Fibroblast of villous mesenchyme (primary cell): ENCODE measurements around the gene L1CAM. TPM values are rescaled to one million over a fixed set of nuclear protein-coding genes. Genes with fewer than 3 reads are reported as not detected.
"Not testable (repeated sequence)": the region's sequence is repeated elsewhere in the genome, so short reads cannot be mapped to it uniquely, and the experiment has no call there.

ENCODE experiments used
- DNase-seq: peaks from one replicate; pipeline ENCODE4 v3.0.0-alpha.2; 2010; ENCODE audit warnings: low read depth
- H3K4me3 ChIP-seq: 2 replicates; pipeline ENCODE4 v1.5.1; 2011; ENCODE audit warnings: low read depth, mild to moderate bottlenecking, low read length
- total RNA-seq: library from RNA; depleted of rRNA; stranded (reverse); fragments of >200 nt; gene quantifications from 2 replicates; pipeline ENCODE4 v1.2.3, GENCODE V29; 2012
- TF ChIP-seq, protein P1 (sequence below): IDR thresholded peaks from 2 replicates; pipeline ENCODE4 v1.5.1; 2012; ENCODE audit warnings: low read depth, mild to moderate bottlenecking, low read length; ENCODE audit not compliant: insufficient read depth

L1CAM gene
- total RNA-seq, 1 donor: 54.4 TPM

DNA sequence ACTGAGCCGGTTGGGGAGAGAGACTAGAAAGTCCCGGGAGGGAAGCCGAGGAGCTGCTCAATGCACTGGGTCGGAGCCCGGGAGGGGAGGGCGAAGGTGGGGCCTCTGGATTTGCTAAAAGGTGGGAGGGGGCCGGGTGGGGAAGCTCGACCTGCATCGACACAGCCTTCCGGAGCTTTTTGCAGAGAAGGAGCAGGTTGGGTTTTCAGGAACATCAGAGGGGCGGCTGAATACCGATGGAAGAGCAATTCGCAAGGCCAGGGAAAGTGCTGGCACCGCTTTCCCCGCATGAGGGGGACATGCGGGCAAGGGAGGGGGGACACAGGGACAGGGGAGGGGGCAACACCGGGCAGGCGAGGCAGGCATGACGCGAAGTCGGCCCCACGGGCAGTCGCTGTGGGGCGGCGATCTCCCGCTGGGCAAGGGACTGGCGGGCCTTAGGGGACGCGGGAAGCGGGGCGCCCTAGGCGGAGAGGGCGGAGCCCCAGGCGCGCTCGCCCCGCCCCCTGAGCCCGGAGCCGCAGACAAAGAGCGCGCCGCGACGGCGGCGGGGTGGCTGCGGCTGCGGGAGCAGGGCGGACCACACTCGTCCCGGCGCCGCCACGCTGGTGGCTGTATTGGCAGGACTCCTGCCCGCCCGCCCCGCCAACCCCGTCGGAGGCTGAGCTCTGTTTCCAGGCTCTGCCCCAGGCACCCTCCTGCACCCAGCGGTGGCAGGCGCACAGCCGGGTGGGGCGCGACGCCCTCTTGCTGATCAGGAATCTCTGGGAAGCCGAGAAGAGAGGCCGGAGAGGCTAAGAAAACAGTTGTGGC lies 67.2 kb downstream of the L1CAM start:
- TF ChIP-seq, protein P1, sequence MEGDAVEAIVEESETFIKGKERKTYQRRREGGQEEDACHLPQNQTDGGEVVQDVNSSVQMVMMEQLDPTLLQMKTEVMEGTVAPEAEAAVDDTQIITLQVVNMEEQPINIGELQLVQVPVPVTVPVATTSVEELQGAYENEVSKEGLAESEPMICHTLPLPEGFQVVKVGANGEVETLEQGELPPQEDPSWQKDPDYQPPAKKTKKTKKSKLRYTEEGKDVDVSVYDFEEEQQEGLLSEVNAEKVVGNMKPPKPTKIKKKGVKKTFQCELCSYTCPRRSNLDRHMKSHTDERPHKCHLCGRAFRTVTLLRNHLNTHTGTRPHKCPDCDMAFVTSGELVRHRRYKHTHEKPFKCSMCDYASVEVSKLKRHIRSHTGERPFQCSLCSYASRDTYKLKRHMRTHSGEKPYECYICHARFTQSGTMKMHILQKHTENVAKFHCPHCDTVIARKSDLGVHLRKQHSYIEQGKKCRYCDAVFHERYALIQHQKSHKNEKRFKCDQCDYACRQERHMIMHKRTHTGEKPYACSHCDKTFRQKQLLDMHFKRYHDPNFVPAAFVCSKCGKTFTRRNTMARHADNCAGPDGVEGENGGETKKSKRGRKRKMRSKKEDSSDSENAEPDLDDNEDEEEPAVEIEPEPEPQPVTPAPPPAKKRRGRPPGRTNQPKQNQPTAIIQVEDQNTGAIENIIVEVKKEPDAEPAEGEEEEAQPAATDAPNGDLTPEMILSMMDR: no peak
- DNase-seq: peak; percentile 2
- peak overlapping the region; percentile 35 for H3K4me3 ChIP-seq

- not testable (repeated sequence) for H3K4me3 ChIP-seq, DNase-seq
Observed at GRCh38 chrX:153818064-153818463, 67.9 kb downstream of the L1CAM start.

GRCh38 chrX:153816831-153817690 lies 68.9 kb downstream of the L1CAM start:
- DNase-seq: no peak
- TF ChIP-seq, protein P1: no peak
- H3K4me3 ChIP-seq: no peak overlapping the region

DNA sequence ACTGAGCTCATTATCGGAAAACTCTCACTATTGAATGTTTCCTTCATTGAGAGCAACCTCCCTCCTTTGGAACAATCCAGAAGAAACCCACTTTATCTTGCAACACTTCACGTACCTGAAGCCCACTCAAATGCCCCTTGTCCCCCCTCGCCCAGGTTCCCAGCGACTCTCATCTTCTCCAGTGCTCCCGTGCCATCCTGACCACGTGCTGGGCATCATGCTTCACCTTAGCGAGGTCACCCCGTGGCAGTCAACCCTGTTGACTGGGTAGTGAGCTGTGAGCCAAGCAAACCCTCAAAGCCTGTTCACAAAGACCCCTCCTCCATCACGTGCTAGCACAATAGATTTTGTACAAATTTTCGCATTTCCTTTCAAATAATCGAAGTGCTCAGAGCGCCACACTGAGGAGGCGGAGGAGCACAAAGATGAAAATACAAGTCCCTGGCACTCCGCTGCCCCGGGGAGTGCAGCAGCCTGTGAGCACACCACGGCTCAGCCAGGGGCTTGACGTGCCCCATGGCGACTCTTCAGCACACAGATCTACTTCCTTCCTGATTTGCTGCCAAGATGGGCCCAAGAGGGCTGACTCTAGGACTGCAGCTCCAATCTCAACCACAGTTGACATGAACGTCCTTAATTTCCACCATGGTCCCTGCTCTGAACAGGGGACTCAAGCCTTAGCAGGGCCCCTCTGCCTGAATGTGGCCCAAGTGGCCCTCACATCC lies 71.2 kb downstream of the L1CAM start:
- TF ChIP-seq, protein P1: no peak
- no peak for DNase-seq

DNA sequence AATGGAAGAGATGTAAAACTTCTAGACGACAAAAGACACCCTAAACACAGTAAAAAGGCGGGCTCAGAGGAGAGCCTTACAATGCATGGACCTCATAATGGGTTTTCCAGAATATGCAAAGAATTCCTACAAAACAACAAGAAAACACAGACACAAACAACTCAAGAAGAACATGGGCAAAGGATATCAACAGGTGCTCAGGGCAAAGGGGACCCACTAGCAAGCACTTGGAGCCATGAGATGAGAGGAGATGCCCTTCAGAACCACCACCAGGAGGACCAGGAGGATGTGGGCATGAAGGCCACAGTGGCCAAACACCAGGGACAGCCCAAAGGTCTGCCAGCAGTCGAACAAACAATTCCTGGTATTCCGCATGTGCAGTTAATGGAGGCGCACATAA lies 72.8 kb downstream of the L1CAM start:
- TF ChIP-seq, protein P1: no peak
- H3K4me3 ChIP-seq: no peak overlapping the region
- no peak for DNase-seq

More for the DNA sequence above, 71.2 kb downstream of the L1CAM start:
- H3K4me3 ChIP-seq: no peak overlapping the region

DNA sequence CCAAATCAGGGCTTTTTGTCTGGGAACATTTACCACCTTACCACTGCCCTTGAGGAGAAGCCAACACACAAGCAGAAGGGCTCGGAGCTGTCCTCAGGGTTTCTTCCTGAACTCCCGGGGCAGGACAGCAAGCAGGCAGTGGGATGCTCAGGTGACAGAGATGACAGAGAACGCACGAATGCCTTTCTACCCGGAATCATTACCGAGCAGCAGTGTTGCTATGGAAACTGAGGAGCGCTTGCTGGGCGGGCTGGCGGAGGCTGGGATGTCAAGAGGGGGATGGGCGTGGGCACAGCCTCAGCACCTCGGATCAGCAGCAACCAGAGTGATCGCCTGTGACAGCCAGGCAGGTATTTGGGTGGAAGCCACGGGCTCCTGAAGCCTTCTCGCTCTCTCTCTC lies 73.8 kb downstream of the L1CAM start:
- DNase-seq: no peak
- H3K4me3 ChIP-seq: no peak overlapping the region
- TF ChIP-seq, protein P1: no peak

Other genes with a start within 250 kb of the L1CAM start
- under 0.01 TPM in 1 of 2 replicates, not detected in the other for gene DUSP9, start 239.0 kb downstream of the L1CAM start, total RNA-seq
- gene PNCK, start 212.4 kb downstream of the L1CAM start, total RNA-seq: under 0.01 and 0.32 TPM in 2 replicates
- gene SLC6A8, start 198.2 kb downstream of the L1CAM start, total RNA-seq: 9.1 and 12.2 TPM in 2 replicates
- gene BCAP31, start 161.8 kb downstream of the L1CAM start, total RNA-seq: 105 and 127 TPM in 2 replicates
- 15.5 and 19.3 TPM in 2 replicates for gene ABCD1, start 161.3 kb downstream of the L1CAM start, total RNA-seq
- 3.0 and 3.5 TPM in 2 replicates for gene PLXNB3, start 121.9 kb downstream of the L1CAM start, total RNA-seq
- 0.86 and 0.97 TPM in 2 replicates for gene SRPK3, start 105.1 kb downstream of the L1CAM start, total RNA-seq
- 37.4 and 40.2 TPM in 2 replicates for gene IDH3G, start 91.8 kb downstream of the L1CAM start, total RNA-seq
- gene SSR4, start 91.5 kb downstream of the L1CAM start, total RNA-seq: 122 and 133 TPM in 2 replicates
- gene PDZD4, start 55.6 kb downstream of the L1CAM start, total RNA-seq: 0.32 and 0.43 TPM in 2 replicates
- under 0.01 TPM in 1 of 2 replicates, not detected in the other for gene AVPR2, start 18.5 kb upstream of the L1CAM start, total RNA-seq
- 3.0 and 5.2 TPM in 2 replicates for gene ARHGAP4, start 40.1 kb upstream of the L1CAM start, total RNA-seq
- 59.9 and 62.2 TPM in 2 replicates for gene NAA10, start 48.9 kb upstream of the L1CAM start, total RNA-seq
- 4.3 and 12.6 TPM in 2 replicates for gene RENBP, start 58.5 kb upstream of the L1CAM start, total RNA-seq
- 28.1 and 28.3 TPM in 2 replicates for gene HCFC1, start 85.6 kb upstream of the L1CAM start, total RNA-seq
- gene TMEM187, start 86.6 kb upstream of the L1CAM start, total RNA-seq: 5.2 and 7.1 TPM in 2 replicates
- gene IRAK1, start 133.7 kb upstream of the L1CAM start, total RNA-seq: 62.6 and 102 TPM in 2 replicates
- gene MECP2, start 211.5 kb upstream of the L1CAM start, total RNA-seq: 25.1 and 28.5 TPM in 2 replicates